ENCODE results near the gene CEP57L1. TPM values are rescaled to one million over a fixed set of nuclear protein-coding genes. Genes with fewer than 3 reads are reported as not detected.

Gene CEP57L1
- total RNA-seq, 1 experiment from 2014 or later: 8.4 TPM

DNA sequence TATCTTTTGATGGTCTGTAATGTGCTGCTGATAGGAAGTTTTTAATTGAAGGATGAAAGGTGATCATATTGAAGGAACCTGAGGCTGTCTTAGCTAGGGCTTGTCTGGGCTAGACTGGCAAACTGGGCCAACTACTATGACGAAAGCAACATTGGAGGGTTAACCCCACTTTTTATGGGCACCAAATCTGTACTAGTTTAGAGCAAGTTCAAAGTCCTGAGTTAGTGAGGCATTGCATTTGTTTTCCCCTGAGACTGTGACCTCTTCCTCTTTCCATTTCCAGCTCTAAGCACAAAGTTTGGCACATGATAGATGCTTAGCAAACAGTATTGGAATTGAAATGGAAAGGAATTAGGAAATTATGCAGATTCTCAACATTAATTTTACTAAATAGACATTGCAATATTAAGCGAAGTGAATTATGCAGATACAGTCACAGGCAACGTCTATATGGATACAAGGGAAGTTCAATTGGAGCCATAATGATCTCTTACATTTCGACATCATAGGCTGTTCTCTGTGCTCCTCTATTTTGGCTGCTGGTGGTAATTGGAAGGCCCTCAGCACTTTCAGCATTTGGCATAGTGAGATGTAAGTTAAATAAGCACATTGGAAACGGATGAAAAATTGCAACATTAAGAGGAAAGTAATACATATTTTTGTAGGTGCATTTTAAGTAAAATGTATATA, 22.2 kb downstream of the CEP57L1 start:
- no peak for DNase-seq
- H3K56ac ChIP-seq (ENCODE audit: insufficient read length, low read depth, low read length): no peak overlapping the region
- no peak overlapping the region for H4K5ac ChIP-seq (ENCODE audit: insufficient read length, low read depth, low read length)
- no peaks in the 10 kb centered on the region for H3K9me3 ChIP-seq (ENCODE audit: control insufficient read depth, low read depth, low read length)
- WGBS (ENCODE audit: extremely low coverage, insufficient read length, low lambda C conversion rate): no CpG with 5 or more reads among the region's 5 CpGs
- Mint-ChIP-seq H3K36me3 (ENCODE audit: insufficient read depth in 1 of 3, low read depth in 3 of 3) (no peaks in the 10 kb centered on the region), H3K4me1 (peaks cover under 1 to 3% of the 10 kb centered on the region in 2 experiments), H3K9me3 (no peaks in the 10 kb centered on the region), H3K4me3 (no peak overlapping the region), H3K27me3 (ENCODE audit: low read depth) (no peaks in the 10 kb centered on the region), H3K27ac (no peak overlapping the region)
- H4K8ac ChIP-seq (replicated peaks; ENCODE audit: insufficient read length, low read depth, low read length): no peak overlapping the region
- H3K4ac ChIP-seq (ENCODE audit: low read depth, low read length): no peak overlapping the region
- H2BK12ac ChIP-seq (ENCODE audit: insufficient read length, low read depth, low read length): no peak overlapping the region
- no peak overlapping the region for H3K23ac ChIP-seq (ENCODE audit: insufficient read length, low read depth, low read length)
- no peaks in the 10 kb centered on the region for H3K79me2 ChIP-seq (ENCODE audit: insufficient read depth, low read length)
- no peak overlapping the region for H2BK5ac ChIP-seq (ENCODE audit: insufficient read length, low read length)
- H3K23me2 ChIP-seq (ENCODE audit: insufficient read length, low read depth, low read length, poor library complexity, severe bottlenecking): no peaks in the 10 kb centered on the region
- no peak overlapping the region for H4K91ac ChIP-seq (ENCODE audit: insufficient read length, low read depth, low read length)
- no peak overlapping the region for H2BK15ac ChIP-seq (ENCODE audit: low read depth, low read length)
- H2BK20ac ChIP-seq (ENCODE audit: low read depth, low read length, poor library complexity, severe bottlenecking): no peak overlapping the region
- no peak overlapping the region for H3K9ac ChIP-seq (ENCODE audit: extremely low read depth, insufficient read length, low read length)
- H2AFZ ChIP-seq (ENCODE audit: low read length): no peak overlapping the region
- H3K4me2 ChIP-seq (ENCODE audit: insufficient read depth, insufficient read length, low read length): no peak overlapping the region
- H3K79me1 ChIP-seq (ENCODE audit: insufficient read depth, low read depth, low read length, poor library complexity, severe bottlenecking): no peaks in the 10 kb centered on the region
- no peaks in the 10 kb centered on the region for H4K20me1 ChIP-seq (ENCODE audit: control insufficient read depth, insufficient read depth, insufficient read length)
- no peaks in the 10 kb centered on the region for H3K4me1 ChIP-seq (ENCODE audit: insufficient read depth, low read length)
- H3K27me3 ChIP-seq (ENCODE audit: insufficient read depth, low read length): no peaks in the 10 kb centered on the region
- H3K14ac ChIP-seq (ENCODE audit: insufficient read depth, low read length): no peak overlapping the region
- no peak overlapping the region for H3K18ac ChIP-seq (ENCODE audit: insufficient read length, low read depth, low read length)
- TF ChIP-seq, protein P1, sequence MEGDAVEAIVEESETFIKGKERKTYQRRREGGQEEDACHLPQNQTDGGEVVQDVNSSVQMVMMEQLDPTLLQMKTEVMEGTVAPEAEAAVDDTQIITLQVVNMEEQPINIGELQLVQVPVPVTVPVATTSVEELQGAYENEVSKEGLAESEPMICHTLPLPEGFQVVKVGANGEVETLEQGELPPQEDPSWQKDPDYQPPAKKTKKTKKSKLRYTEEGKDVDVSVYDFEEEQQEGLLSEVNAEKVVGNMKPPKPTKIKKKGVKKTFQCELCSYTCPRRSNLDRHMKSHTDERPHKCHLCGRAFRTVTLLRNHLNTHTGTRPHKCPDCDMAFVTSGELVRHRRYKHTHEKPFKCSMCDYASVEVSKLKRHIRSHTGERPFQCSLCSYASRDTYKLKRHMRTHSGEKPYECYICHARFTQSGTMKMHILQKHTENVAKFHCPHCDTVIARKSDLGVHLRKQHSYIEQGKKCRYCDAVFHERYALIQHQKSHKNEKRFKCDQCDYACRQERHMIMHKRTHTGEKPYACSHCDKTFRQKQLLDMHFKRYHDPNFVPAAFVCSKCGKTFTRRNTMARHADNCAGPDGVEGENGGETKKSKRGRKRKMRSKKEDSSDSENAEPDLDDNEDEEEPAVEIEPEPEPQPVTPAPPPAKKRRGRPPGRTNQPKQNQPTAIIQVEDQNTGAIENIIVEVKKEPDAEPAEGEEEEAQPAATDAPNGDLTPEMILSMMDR (conservative IDR thresholded peaks at IDR 0.05): no peak
- H2AK5ac ChIP-seq (ENCODE audit: insufficient read length, low read length): no peak overlapping the region
- H3T11ph ChIP-seq (ENCODE audit: low read length): no peak overlapping the region
- no peak overlapping the region for H2BK120ac ChIP-seq (ENCODE audit: low read depth, low read length, poor library complexity, severe bottlenecking)
- no peak overlapping the region for H3K27ac ChIP-seq (ENCODE audit: insufficient read length, low read depth, low read length)
